ENCODE measurements around the gene RNF183.
A peak's percentile ranks its signal among the peaks of the same experiment; 100 is the strongest.
"Not testable (repeated sequence)": the region's sequence is repeated elsewhere in the genome, so short reads cannot be mapped to it uniquely, and the experiment has no call there.

The RNF183 gene

GRCh38 chr9:113274474-113275156 lies 28.6 kb downstream of the RNF183 start:
- peak; percentile 71 for DNase-seq (ENCODE audit: low spot score)

GRCh38 chr9:113269871-113270270 lies 33.3 kb downstream of the RNF183 start:
- no peak for DNase-seq (ENCODE audit: low spot score)

- no peak for DNase-seq (ENCODE audit: low spot score)
Measured at GRCh38 chr9:113269355-113269754, 33.8 kb downstream of the RNF183 start.

GRCh38 chr9:113267911-113268566 lies 35.1 kb downstream of the RNF183 start:
- no peak for DNase-seq (ENCODE audit: low spot score)

- no peak for DNase-seq (ENCODE audit: low spot score)
Measured at GRCh38 chr9:113266174-113266573, 37.0 kb downstream of the RNF183 start.

GRCh38 chr9:113261917-113262671 lies 41.1 kb downstream of the RNF183 start:
- DNase-seq (ENCODE audit: low spot score): no peak

GRCh38 chr9:113258282-113258681 lies 44.9 kb downstream of the RNF183 start:
- no peak for DNase-seq (ENCODE audit: low spot score)

- DNase-seq (ENCODE audit: low spot score): no peak
Measured at GRCh38 chr9:113257863-113258262, 45.3 kb downstream of the RNF183 start.

GRCh38 chr9:113255438-113255837 lies 47.7 kb downstream of the RNF183 start:
- DNase-seq (ENCODE audit: low spot score): no peak

- no peak for DNase-seq (ENCODE audit: low spot score)
Measured at GRCh38 chr9:113254991-113255390, 48.2 kb downstream of the RNF183 start.

- DNase-seq (ENCODE audit: low spot score): no peak
Measured at GRCh38 chr9:113250807-113251206, 52.4 kb downstream of the RNF183 start.

- not testable (repeated sequence) for DNase-seq (ENCODE audit: low spot score)
Measured at GRCh38 chr9:113249661-113250060, 53.5 kb downstream of the RNF183 start.

GRCh38 chr9:113247640-113248039 lies 55.5 kb downstream of the RNF183 start:
- no peak for DNase-seq (ENCODE audit: low spot score)

All from CD4-positive, alpha-beta T cell treated with Interleukin-2 at 100 ng/mL for 4 hours (primary cell).